ENCODE data around the gene CKAP2L.

Gene CKAP2L

GRCh38 chr2:112764071-112765044, at the start of gene CKAP2L:
TSS of gene CKAP2L (minus strand) at chr2:112764609. CDS start at chr2:112764598, 11 bp downstream.
- peak; percentile 88 for DNase-seq

- DNase-seq, result no peak
These were observed 49.0 kb upstream of the CKAP2L start for GRCh38 chr2:112813280-112813966.

GRCh38 chr2:112812318-112813267, 48.2 kb upstream of the CKAP2L start:
- DNase-seq, result no peak

GRCh38 chr2:112811841-112812306, 47.5 kb upstream of the CKAP2L start:
- DNase-seq, result no peak

GRCh38 chr2:112811276-112811831, 46.9 kb upstream of the CKAP2L start:
- no peak for DNase-seq

- no peak for DNase-seq
These were observed 44.7 kb upstream of the CKAP2L start for GRCh38 chr2:112809112-112809511.

GRCh38 chr2:112807233-112807807, 42.9 kb upstream of the CKAP2L start:
- no peak for DNase-seq

- DNase-seq, result no peak
These were observed 41.1 kb upstream of the CKAP2L start for GRCh38 chr2:112805542-112805941.

GRCh38 chr2:112803691-112804521, 39.5 kb upstream of the CKAP2L start:
- no peak for DNase-seq

- DNase-seq, result no peak
These were observed 36.6 kb upstream of the CKAP2L start for GRCh38 chr2:112800881-112801583.

- DNase-seq, result no peak
These were observed 34.9 kb upstream of the CKAP2L start for GRCh38 chr2:112798979-112799975.

- DNase-seq, result no peak
These were observed 32.1 kb upstream of the CKAP2L start for GRCh38 chr2:112796486-112796885.

GRCh38 chr2:112795774-112796173, 31.4 kb upstream of the CKAP2L start:
- DNase-seq, result no peak

GRCh38 chr2:112794841-112795240, 30.4 kb upstream of the CKAP2L start:
- no peak for DNase-seq

GRCh38 chr2:112794131-112794733, 29.8 kb upstream of the CKAP2L start:
- peak; percentile 61 for DNase-seq

GRCh38 chr2:112793449-112793978, 29.1 kb upstream of the CKAP2L start:
- peak; percentile 94 for DNase-seq

GRCh38 chr2:112792419-112792818, 28.0 kb upstream of the CKAP2L start:
- no peak for DNase-seq

GRCh38 chr2:112791693-112792230, 27.4 kb upstream of the CKAP2L start:
- no peak for DNase-seq

Measured in SIG-M5 (cell line).